ENCODE measurements around the gene CIB4.

- no peak for TF ChIP-seq TAF1 (IDR thresholded peaks at IDR 0.05; ENCODE audit: borderline replicate concordance, insufficient read depth, low read length)
- no peak for TF ChIP-seq SIN3A (IDR thresholded peaks at IDR 0.05; ENCODE audit: borderline replicate concordance, insufficient read depth, low read length)
Measured at GRCh38 chr2:26533661-26534060, 107.5 kb downstream of the CIB4 start.
